ENCODE results near the gene THOC6. TPM values are rescaled to one million over a fixed set of nuclear protein-coding genes. Genes with fewer than 3 reads are reported as not detected.

The THOC6 gene
- total RNA-seq, 2 donors from 2014 or later, result 45.8 to 52.4 TPM

DNA sequence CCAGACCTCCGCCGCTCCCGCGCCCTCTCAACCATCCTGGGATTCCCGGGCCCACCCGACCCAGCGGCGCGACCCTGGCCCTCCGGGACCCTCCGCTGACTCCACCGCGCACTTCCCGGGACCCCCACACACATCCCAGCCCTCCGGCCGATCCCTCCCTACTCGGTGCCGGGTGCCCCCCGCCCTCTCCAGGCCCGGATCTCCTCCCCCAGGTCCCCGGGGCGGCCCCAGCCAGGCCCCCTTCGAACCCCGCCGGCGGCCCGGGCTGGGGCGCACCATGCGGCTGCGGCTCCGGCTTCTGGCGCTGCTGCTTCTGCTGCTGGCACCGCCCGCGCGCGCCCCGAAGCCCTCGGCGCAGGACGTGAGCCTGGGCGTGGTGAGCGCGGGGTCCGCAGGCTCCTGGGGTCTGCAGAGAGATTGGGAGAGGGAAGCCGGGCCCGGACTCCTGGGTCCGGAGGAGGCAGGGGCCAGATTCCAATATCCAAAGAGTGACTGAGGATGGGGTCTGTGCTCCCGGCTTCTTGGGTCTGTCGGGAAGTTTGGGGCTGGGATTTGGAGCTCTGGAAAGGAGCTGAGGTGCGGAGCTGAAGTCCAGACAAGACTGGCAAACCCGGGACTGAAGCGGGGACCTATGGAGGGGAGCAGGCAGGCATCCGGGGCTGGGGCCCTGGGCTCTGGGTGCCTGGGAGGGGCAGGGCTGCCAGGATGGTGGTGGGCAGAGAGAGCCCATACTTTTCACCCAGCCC, 23.0 kb downstream of the THOC6 start:
- H3K27me3 ChIP-seq (ENCODE audit: control insufficient read depth, insufficient read depth, low read length, poor library complexity, severe bottlenecking), result peaks cover 59% of the 10 kb centered on the region
- H3K9me3 ChIP-seq (ENCODE audit: control insufficient read depth, low read length), result no peaks in the 10 kb centered on the region
- Mint-ChIP-seq H3K36me3 (ENCODE audit: low read depth) (no peaks in the 10 kb centered on the region), H3K27ac (no peak overlapping the region), H3K4me1 (peaks cover 4% of the 10 kb centered on the region), H3K9me3 (no peaks in the 10 kb centered on the region), H3K4me3 (peak overlapping the region; percentile 63), H3K27me3 (ENCODE audit: insufficient read depth) (peaks cover 67% of the 10 kb centered on the region)
- WGBS, 2 experiments (ENCODE audit: insufficient coverage in 1 of 2, insufficient read length in 1 of 2), result 4% methylated on average over 19 to 54 of the region's 54 CpGs
- no peak overlapping the region for H3K9ac ChIP-seq (ENCODE audit: extremely low read depth, low read length, poor library complexity, severe bottlenecking)
- no peak overlapping the region for H3K4me3 ChIP-seq (ENCODE audit: low read length)
- no peak overlapping the region for H3K27ac ChIP-seq (ENCODE audit: low read depth, low read length)
- no peaks in the 10 kb centered on the region for H3K36me3 ChIP-seq (ENCODE audit: control insufficient read depth, insufficient read depth, low read length)
- TF ChIP-seq CTCF (conservative IDR thresholded peaks at IDR 0.05), result no peak
- DNase-seq, result peak; percentile 81
- no peaks in the 10 kb centered on the region for H3K4me1 ChIP-seq (ENCODE audit: control insufficient read depth, insufficient read depth, low read length)

DNA sequence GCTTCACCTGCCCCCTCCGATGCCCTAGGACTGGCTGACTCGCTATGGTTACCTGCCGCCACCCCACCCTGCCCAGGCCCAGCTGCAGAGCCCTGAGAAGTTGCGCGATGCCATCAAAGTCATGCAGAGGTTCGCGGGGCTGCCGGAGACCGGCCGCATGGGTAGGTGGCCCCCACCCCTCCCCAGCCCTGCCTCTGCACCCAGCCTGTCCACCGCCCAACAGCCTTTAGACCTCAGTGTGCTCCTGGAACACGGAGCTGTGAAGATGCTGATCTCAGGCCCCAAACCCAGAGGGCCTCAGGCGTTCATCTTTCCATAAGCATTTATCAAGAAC, 23.5 kb downstream of the THOC6 start:
- peaks cover 59% of the 10 kb centered on the region for H3K27me3 ChIP-seq (ENCODE audit: control insufficient read depth, insufficient read depth, low read length, poor library complexity, severe bottlenecking)
- H3K36me3 Mint-ChIP-seq (ENCODE audit: low read depth), result peaks cover 3% of the 10 kb centered on the region
- peaks cover 69% of the 10 kb centered on the region for H3K27me3 Mint-ChIP-seq (ENCODE audit: insufficient read depth)
- H3K9me3 Mint-ChIP-seq, result no peaks in the 10 kb centered on the region
- no peak overlapping the region for H3K4me3 ChIP-seq (ENCODE audit: low read length)
- H3K9ac ChIP-seq (ENCODE audit: extremely low read depth, low read length, poor library complexity, severe bottlenecking), result no peak overlapping the region
- peaks cover 4% of the 10 kb centered on the region for H3K4me1 Mint-ChIP-seq
- no peaks in the 10 kb centered on the region for H3K4me1 ChIP-seq (ENCODE audit: control insufficient read depth, insufficient read depth, low read length)
- no peaks in the 10 kb centered on the region for H3K36me3 ChIP-seq (ENCODE audit: control insufficient read depth, insufficient read depth, low read length)
- H3K27ac Mint-ChIP-seq, result no peak overlapping the region
- DNase-seq, result peak; percentile 76
- WGBS, 2 experiments (ENCODE audit: insufficient coverage in 1 of 2, insufficient read length in 1 of 2), result 36 to 54% methylated on average over 2 to 13 of the region's 13 CpGs
- TF ChIP-seq CTCF (conservative IDR thresholded peaks at IDR 0.05), result no peak
- no peak overlapping the region for H3K27ac ChIP-seq (ENCODE audit: low read depth, low read length)
- H3K9me3 ChIP-seq (ENCODE audit: control insufficient read depth, low read length), result no peaks in the 10 kb centered on the region
- H3K4me3 Mint-ChIP-seq, result peak overlapping the region; percentile 63

GRCh38 chr16:3049921-3050481, 26.2 kb downstream of the THOC6 start:
- H3K9me3 Mint-ChIP-seq, result no peaks in the 10 kb centered on the region
- no peaks in the 10 kb centered on the region for H3K36me3 ChIP-seq (ENCODE audit: control insufficient read depth, insufficient read depth, low read length)
- H3K4me1 ChIP-seq (ENCODE audit: control insufficient read depth, insufficient read depth, low read length), result no peaks in the 10 kb centered on the region
- H3K27ac Mint-ChIP-seq, result no peak overlapping the region
- no peaks in the 10 kb centered on the region for H3K9me3 ChIP-seq (ENCODE audit: control insufficient read depth, low read length)
- H3K27me3 Mint-ChIP-seq (ENCODE audit: insufficient read depth), result peaks cover 63% of the 10 kb centered on the region
- no peak overlapping the region for H3K9ac ChIP-seq (ENCODE audit: extremely low read depth, low read length, poor library complexity, severe bottlenecking)
- no peak for DNase-seq
- H3K36me3 Mint-ChIP-seq (ENCODE audit: low read depth), result peaks cover 13% of the 10 kb centered on the region
- 95 to 99% methylated on average over 14 to 26 of the region's 26 CpGs for WGBS, 2 experiments (ENCODE audit: insufficient coverage in 1 of 2, insufficient read length in 1 of 2)
- peaks cover 34% of the 10 kb centered on the region for H3K27me3 ChIP-seq (ENCODE audit: control insufficient read depth, insufficient read depth, low read length, poor library complexity, severe bottlenecking)
- no peak overlapping the region for H3K4me3 Mint-ChIP-seq
- no peak for TF ChIP-seq CTCF (conservative IDR thresholded peaks at IDR 0.05)
- H3K4me1 Mint-ChIP-seq, result peaks cover 3% of the 10 kb centered on the region
- H3K4me3 ChIP-seq (ENCODE audit: low read length), result no peak overlapping the region
- no peak overlapping the region for H3K27ac ChIP-seq (ENCODE audit: low read depth, low read length)

All from endodermal cell (in vitro differentiated cells).